PC-3 (cell line): ENCODE measurements around the gene MMD.

Source experiments
- EZH2 ChIP-seq: fragments of 300-600 bp; sonication (generic); IDR thresholded peaks from one replicate; pipeline ENCODE4 v1.6.1; 2017; ENCODE audit warnings: antibody characterized with exemption, mild to moderate bottlenecking, low read length; ENCODE audit not compliant: unreplicated experiment
- EZH2phosphoT487 ChIP-seq: fragments of 300-600 bp; sonication (generic); IDR thresholded peaks from 2 replicates; pipeline ENCODE4 v1.6.1; 2018; ENCODE audit warnings: mild to moderate bottlenecking, antibody characterized with exemption, low read length, borderline replicate concordance
- TF ChIP-seq, protein P1 (sequence below): fragments of 300-600 bp; sonication (generic); conservative IDR thresholded peaks from 2 replicates; pipeline ENCODE4 v1.5.1; 2017; ENCODE audit warnings: antibody characterized with exemption, low read depth, mild to moderate bottlenecking, low read length

DNA sequence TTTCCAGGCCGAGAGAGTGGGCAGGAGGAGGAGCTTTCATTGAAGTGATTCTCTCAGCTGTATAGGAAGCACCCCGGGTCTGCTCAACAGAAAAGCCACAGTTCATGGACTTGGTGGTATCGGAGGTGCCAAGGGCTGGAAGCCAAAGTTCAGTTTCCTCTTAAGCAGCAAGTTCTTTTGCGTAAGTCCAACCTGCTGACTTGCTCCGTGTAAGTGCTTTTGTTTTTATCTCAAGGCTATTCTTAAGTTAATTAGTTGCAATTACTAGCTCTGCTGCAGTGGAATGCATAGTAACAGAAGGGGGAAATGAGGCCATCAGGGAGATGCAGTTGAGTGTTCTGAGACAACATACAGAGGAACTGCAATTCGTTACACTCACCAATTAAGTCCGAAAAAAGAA, 45.0 kb upstream of the MMD start:
- TF ChIP-seq, protein P1, sequence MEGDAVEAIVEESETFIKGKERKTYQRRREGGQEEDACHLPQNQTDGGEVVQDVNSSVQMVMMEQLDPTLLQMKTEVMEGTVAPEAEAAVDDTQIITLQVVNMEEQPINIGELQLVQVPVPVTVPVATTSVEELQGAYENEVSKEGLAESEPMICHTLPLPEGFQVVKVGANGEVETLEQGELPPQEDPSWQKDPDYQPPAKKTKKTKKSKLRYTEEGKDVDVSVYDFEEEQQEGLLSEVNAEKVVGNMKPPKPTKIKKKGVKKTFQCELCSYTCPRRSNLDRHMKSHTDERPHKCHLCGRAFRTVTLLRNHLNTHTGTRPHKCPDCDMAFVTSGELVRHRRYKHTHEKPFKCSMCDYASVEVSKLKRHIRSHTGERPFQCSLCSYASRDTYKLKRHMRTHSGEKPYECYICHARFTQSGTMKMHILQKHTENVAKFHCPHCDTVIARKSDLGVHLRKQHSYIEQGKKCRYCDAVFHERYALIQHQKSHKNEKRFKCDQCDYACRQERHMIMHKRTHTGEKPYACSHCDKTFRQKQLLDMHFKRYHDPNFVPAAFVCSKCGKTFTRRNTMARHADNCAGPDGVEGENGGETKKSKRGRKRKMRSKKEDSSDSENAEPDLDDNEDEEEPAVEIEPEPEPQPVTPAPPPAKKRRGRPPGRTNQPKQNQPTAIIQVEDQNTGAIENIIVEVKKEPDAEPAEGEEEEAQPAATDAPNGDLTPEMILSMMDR, result no peak
- TF ChIP-seq EZH2phosphoT487 (no peak), EZH2 (no peak)
